HG03280 (cell line): Measurements from ENCODE around the gene ID4.
"Not testable (repeated sequence)": the region's sequence is repeated elsewhere in the genome, so short reads cannot be mapped to it uniquely, and the experiment has no call there.

Experiments used
- ATAC-seq: cut with Tn5 transposase; IDR thresholded peaks from one replicate; pipeline ENCODE4 v1.9.1; 2021; ENCODE audit warnings: mild to moderate bottlenecking, moderate library complexity; ENCODE audit not compliant: unreplicated experiment

Gene ID4

DNA sequence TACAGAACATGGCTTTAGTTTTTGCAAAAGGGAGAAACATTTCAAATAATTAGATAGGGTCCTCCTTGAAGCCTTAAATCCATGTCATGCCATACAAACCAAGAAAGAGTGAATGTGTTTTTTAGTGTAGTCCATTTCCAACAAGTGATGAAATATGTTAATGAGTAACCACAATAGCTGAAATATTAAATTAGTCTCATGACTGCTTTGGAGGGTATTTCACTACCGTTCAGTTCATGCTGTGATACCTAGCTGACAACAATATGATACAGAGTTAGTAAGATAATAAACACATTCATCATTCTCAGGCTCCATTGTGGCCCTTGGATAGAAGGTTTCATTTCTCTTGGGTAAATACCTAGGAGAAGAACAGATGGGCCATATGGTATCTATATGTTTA is 5.8 kb upstream of the ID4 start:
- ATAC-seq = no peak

GRCh38 chr6:19833947-19834346 is 3.2 kb upstream of the ID4 start:
- ATAC-seq = no peak

DNA sequence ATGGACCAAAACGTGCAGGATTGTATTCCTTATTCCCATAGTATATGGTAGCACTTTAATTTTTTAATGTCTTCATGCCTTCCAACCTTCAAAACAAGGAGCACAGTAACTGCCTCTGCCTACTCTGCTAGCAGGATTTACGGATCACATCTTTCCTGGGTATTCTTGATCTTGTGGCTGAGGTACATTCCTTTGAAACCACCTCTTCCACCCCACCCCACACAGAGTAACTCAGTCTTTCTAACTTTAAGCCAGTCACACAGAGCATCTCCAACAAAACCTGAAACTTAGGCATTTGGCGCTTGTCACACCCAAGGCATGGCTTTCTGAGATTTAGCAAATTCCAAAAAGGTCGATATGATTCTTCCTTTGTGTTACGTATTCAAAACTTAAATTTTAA is 2.3 kb upstream of the ID4 start:
- no peak for ATAC-seq

- ATAC-seq = no peak
Measured at GRCh38 chr6:19835605-19836004, 1.6 kb upstream of the ID4 start.

DNA sequence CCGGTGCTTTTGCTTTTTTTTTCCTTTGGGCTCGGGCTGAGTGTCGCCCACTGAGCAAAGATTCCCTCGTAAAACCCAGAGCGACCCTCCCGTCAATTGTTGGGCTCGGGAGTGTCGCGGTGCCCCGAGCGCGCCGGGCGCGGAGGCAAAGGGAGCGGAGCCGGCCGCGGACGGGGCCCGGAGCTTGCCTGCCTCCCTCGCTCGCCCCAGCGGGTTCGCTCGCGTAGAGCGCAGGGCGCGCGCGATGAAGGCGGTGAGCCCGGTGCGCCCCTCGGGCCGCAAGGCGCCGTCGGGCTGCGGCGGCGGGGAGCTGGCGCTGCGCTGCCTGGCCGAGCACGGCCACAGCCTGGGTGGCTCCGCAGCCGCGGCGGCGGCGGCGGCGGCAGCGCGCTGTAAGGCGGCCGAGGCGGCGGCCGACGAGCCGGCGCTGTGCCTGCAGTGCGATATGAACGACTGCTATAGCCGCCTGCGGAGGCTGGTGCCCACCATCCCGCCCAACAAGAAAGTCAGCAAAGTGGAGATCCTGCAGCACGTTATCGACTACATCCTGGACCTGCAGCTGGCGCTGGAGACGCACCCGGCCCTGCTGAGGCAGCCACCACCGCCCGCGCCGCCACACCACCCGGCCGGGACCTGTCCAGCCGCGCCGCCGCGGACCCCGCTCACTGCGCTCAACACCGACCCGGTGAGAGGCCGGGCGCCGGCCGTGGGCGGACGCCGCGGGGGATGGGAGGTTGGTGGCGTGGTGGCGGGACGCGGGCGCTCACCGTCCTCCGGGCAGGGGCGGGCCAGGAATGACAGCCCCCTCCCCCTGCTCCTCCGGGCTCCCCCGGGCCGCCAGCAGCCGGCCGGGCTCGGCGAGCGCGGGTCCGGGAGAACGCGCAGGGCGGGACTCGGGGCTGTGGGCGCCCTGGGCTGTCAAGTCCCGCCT is 606 bp downstream of the ID4 start:
- ATAC-seq = no peak

DNA sequence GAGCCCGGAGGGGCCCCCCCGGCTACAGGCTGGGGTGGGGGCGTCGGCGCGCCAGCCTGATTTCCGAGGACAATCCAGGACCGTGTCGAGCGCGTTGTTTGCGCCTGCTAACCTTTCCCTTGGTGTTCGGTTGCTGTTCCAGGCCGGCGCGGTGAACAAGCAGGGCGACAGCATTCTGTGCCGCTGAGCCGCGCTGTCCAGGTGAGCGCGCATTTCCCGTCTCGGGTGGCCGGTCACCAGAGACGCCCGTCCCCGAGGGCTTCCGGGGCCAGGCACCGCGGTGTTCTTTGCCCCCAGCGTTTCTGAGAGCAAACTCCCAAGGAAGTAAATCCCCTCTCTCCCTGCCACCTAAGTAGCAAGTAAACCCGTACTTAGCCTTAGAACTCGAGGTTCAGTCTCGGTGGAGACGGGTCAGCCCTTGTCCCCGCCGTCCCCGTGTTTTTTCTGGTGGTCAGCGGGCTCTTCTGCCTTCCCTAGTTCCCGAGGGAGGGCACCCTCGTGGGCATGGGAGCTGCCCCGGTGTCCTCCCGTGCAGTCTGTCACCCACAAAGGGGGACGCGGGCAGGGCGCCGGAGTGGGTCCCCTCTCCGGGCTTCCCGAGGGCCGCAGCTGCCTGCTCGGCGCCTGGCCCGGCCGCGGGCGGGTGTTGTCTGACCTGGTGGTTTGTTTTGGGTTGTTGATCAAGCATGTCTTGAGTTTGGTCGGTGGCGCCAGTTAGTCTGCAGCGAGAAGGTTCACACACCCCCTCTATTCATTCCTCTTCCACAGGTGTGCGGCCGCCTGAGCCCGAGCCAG is 1.5 kb downstream of the ID4 start:
- no peak for ATAC-seq

DNA sequence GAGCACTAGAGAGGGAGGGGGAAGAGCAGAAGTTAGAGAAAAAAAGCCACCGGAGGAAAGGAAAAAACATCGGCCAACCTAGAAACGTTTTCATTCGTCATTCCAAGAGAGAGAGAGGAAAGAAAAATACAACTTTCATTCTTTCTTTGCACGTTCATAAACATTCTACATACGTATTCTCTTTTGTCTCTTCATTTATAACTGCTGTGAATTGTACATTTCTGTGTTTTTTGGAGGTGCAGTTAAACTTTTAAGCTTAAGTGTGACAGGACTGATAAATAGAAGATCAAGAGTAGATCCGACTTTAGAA is 2.0 kb downstream of the ID4 start:
- no peak for ATAC-seq

DNA sequence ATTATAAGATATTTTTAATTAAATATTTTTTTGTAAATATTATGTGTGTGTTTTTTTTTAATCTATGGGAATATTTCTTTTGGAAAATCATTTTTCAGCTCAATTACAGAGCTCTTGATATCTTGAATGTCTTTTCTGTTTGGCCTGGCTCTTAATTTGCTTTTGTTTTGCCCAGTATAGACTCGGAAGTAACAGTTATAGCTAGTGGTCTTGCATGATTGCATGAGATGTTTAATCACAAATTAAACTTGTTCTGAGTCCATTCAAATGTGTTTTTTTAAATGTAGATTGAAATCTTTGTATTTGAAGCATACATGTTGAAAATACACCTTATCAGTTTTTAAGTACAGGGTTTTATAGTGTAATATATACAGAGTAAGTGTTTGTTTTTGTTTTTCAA is 2.6 kb downstream of the ID4 start:
- no peak for ATAC-seq

- no peak for ATAC-seq
Measured at GRCh38 chr6:19841181-19841580, 4.0 kb downstream of the ID4 start.

- no peak for ATAC-seq
Measured at GRCh38 chr6:19842030-19842615, 5.0 kb downstream of the ID4 start.

GRCh38 chr6:19844689-19845088 is 7.5 kb downstream of the ID4 start:
- no peak for ATAC-seq

- no peak for ATAC-seq
Measured at GRCh38 chr6:19845266-19846041, 8.3 kb downstream of the ID4 start.

- ATAC-seq = no peak
Measured at GRCh38 chr6:19848465-19849029, 11.4 kb downstream of the ID4 start.

DNA sequence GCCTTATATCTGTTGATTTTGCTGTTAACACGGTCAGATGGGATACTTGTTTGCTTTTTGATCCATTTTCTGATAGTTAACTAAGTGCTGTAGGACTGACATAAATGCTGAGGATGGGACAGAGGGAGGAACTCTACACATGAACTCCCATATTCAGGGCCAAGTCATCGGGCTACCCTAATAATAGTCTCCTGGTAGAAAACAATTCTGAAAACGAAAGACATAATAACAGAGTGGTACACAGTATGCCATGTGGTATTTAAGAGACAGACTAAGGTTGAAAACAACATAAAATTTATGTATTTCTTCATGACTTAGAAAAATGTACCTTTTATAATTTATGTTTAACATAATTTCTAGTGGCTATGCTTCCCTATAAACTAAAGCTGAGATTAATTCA is 12.0 kb downstream of the ID4 start:
- no peak for ATAC-seq

DNA sequence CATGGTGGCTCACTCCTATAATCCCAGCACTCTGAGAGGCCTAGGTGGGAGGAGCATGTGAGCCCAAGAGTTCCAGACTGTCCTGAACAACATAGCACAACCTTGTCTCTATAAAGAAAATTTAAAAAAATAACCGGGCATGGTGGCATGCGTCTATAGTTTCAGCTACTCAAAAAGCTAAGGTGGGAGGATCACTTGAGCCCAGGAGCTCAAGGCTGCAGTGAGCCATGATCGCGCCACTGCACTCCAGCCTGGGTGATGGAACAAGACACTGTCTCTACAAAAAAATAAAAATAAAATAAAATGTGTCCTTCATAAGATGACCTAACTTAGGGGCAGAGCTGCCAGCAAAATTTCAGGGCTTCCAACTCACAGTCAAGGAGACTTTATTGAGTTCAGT is 12.6 kb downstream of the ID4 start:
- no peak for ATAC-seq

- ATAC-seq = no peak
Measured at GRCh38 chr6:19851241-19852089, 14.3 kb downstream of the ID4 start.

DNA sequence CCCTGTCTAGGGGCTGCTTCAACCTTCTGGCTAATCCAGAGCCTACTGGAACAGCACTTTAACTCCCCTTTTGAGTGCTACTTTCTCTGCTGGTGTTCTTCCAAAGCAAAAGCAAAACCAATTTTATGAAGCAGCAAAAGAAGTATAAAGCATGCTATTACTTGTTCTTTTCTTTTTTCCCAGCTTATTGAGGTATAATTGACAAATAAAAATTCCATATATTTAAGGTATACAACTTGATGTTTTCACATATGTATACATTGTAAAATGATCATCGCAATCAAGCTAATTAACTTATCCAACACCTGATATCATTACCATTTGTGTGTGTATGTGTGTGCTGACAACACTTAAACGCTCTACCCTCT is 14.9 kb downstream of the ID4 start:
- no peak for ATAC-seq

- no peak for ATAC-seq
Measured at GRCh38 chr6:19852927-19853326, 15.8 kb downstream of the ID4 start.

DNA sequence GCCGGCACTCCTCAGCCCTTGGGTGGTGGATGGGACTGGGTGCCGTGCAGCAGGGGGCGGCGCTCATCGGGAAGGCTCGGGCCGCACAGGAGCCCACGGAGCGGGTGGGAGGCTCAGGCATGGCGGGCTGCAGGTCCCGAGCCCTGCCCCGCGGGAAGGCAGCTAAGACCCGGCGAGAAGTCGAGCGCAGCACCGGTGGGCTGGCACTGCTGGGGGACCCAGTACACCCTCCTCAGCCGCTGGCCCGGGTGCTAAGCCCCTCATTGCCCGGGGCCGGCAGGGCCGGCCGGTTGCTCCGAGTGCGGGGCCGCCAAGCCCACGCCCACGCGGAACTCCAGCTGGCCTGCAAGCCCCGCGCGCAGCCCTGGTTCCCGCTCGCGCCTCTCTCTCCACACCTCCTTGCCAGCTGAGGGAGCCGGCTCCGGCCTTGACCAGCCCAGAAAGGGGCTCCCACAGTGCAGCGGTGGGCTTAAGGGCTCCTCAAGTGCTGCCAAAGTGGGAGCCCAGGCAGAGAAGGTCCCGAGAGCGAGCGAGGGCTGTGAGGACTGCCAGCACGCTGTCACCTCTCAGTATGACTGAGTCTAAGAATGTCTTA is 17.3 kb downstream of the ID4 start:
- ATAC-seq = not testable (repeated sequence)

- no peak for ATAC-seq
Measured at GRCh38 chr6:19855536-19855935, 18.4 kb downstream of the ID4 start.
